Cardiac fibroblast (primary cell): ENCODE data around the gene EFCAB12.

Source experiments
- DNase-seq, 2 donors: peaks; one replicate each; pipeline versions ENCODE4 v3.0.0 to v3.0.0-alpha.2; 2010; ENCODE audit warnings: low read depth in 2 of 2
- H3K4me3 ChIP-seq, 2 donors: replicated peaks in 1 of 2; 1 replicate in 1 of 2; 2 replicates in 1 of 2; pipeline ENCODE4 v1.5.1; 2011; ENCODE audit warnings: low read depth in 2 of 2, low read length in 2 of 2, mild to moderate bottlenecking in 2 of 2, moderate library complexity in 1 of 2
- CTCF ChIP-seq: IDR thresholded peaks from one replicate; pipeline ENCODE4 v1.5.1; 2011; ENCODE audit warnings: low read depth, mild to moderate bottlenecking, low read length, inconsistent platforms

Gene EFCAB12

GRCh38 chr3:129428376-129429079 lies at the start of gene EFCAB12:
Gene EFCAB12 (minus strand): TSS chr3:129428636. CDS start chr3:129428488, 148 bp downstream.
- peak within 1 kb of the TSS; percentile 55 to 58 for H3K4me3 ChIP-seq
- no peak for TF ChIP-seq CTCF
- DNase-seq, result peak; percentile 94 to 96

GRCh38 chr3:129476586-129476985 lies 48.1 kb upstream of the EFCAB12 start:
- DNase-seq, result no peak
- no peak for TF ChIP-seq CTCF
- H3K4me3 ChIP-seq, result no peak overlapping the region

GRCh38 chr3:129475863-129476262 lies 47.4 kb upstream of the EFCAB12 start:
- H3K4me3 ChIP-seq, result no peak overlapping the region
- no peak for DNase-seq
- no peak for TF ChIP-seq CTCF

- H3K4me3 ChIP-seq, result no peak overlapping the region
- TF ChIP-seq CTCF, result no peak
- no peak for DNase-seq
Observed at GRCh38 chr3:129474984-129475804, 46.8 kb upstream of the EFCAB12 start.

GRCh38 chr3:129473769-129474152 lies 45.3 kb upstream of the EFCAB12 start:
- TF ChIP-seq CTCF, result no peak
- no peak overlapping the region for H3K4me3 ChIP-seq
- no peak for DNase-seq

- no peak for DNase-seq
- no peak for TF ChIP-seq CTCF
Observed at GRCh38 chr3:129473067-129473768, 44.8 kb upstream of the EFCAB12 start.

More at GRCh38 chr3:129473067-129473768, 44.8 kb upstream of the EFCAB12 start:
- no peak overlapping the region for H3K4me3 ChIP-seq
